Astrocyte of the cerebellum (primary cell): ENCODE results near the gene APLP1.

Source experiments
- DNase-seq: peaks from one replicate; pipeline ENCODE4 v3.0.0-alpha.2; 2011; ENCODE audit warnings: low read depth
- H3K4me3 ChIP-seq: 2 replicates; pipeline ENCODE4 v1.5.1; 2011; ENCODE audit warnings: mild to moderate bottlenecking, low read depth, low read length, moderate library complexity
- CTCF ChIP-seq: IDR thresholded peaks from 2 replicates; pipeline ENCODE4 v1.5.1; 2012; ENCODE audit warnings: low read length, low read depth, moderate library complexity, mild to moderate bottlenecking; ENCODE audit errors: missing control alignments
- in situ Hi-C: cut with HindIII; loops from 2 replicates; pipeline ENCODE4 v1.10.0; 2017; ENCODE audit warnings: low sequenced_read_pairs

APLP1 gene

DNA sequence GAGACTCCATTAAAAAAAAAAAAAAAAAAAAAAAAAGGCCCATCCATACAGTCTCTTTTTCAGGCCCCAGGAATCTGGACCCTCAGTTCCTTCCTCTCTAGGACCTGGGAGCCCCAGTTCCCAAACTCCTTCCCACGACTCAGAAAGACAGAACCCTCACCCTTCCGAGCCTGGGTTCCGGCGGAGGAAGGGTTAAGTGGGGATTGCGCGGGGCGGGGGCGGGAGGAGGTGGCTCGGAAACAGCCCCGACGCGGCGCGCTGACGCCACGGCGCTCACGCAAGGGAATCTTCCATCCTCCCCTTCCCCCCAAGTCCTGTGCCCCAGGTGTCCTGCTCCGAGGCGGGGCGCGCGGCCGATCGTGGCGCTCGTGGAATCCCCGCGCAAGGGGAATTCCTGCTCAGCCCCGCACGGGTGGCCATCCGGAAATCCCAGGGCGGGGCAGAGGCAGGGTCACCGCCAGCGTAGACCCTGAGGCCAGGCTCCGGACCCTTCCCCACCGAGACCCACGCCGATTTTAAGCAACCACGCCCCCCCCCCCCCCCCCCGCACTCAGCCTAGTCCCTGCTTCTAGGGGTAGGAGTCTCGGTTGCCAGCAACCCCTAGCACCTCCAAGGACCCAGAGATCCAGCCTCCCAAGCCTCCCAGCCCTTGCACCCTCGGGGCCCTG lies 31.3 kb downstream of the APLP1 start:
- peak overlapping the region; percentile 72 for H3K4me3 ChIP-seq
- in situ Hi-C loops = loop anchor here (5.0 kb wide), 1 partner anchor 47 kb away; the partner anchor contains the start of gene NPHS1
- no peak for TF ChIP-seq CTCF
- peak; percentile 33 for DNase-seq

DNA sequence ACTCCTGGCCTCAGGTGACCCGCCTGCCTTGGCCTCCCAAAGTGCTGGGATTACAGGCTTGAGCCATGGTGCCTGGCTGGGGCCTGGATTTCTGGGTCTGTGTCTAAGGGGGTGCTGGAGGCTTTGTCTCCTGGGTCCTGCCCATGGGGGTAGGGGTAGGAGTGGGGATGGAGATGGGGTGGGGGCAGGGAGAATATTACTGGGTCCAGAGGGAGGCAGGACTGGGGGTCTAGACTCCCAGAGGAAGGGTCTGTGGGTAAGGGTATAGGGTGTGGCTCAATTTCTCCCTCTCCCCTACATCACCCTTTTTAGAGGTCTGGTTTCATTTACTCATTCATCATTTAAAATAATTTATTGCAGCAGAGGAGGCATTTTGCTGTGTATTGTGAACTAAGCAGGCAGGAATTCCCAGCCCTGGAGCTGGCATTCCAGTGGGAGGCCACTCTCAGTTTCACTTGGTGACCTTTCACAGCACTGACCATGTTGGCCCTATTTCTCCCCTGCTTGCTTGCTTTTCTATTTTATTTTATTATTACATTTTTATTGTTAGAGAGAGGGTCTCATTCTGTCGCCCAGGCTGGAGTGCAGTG lies 32.8 kb downstream of the APLP1 start:
- peak overlapping the region; percentile 72 for H3K4me3 ChIP-seq
- in situ Hi-C loops = loop anchor here (5.0 kb wide), 1 partner anchor 49 kb away; the partner anchor contains the start of gene NPHS1
- no peak for DNase-seq
- no peak for TF ChIP-seq CTCF

DNA sequence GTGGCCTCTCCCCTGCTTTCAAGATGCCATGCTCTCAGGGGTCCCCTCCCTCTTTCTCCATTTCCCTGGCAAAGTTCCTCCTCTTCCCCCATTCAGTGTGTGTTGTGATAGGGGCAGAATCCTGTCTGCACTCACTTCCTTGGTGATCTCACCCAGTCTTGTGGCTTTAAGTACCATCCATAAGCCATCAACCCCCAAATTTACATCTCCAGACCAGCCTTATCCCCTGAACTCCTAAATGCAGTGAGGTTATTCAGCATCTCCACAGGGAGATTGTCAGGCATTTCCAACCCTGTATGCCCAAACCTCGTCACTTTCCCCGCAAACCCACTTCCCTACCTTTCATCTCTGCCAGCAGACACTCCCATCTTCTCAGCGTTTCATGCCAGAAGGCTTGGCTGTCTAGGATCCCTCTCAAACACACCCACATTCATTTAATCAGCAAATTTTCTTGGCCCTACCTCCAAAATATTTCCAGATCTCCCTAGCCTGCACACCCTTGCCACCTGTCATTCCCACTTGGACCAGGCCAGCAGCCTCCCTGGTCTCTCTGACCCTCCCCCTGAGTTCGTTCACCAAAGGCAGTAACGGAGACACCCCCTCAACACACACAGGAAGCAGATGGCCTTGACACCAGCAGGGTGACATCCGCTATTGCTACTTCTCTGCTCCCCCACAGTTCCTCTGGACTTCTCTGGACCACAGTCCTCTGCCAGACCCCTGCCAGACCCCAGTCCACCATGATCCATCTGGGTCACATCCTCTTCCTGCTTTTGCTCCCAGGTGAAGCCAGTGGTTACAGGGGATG lies 33.7 kb downstream of the APLP1 start, which contains the start of gene HCST:
Gene HCST, plus strand, starts transcription at position 676 of the 808 bp plus-strand sequence. Its CDS starts 65 bp downstream, at position 741.
- H3K4me3 ChIP-seq = peak within 1 kb of the TSS; percentile 27
- DNase-seq = no peak
- no peak for TF ChIP-seq CTCF
- in situ Hi-C loops = loop anchor here (5.0 kb wide), 1 partner anchor 50 kb away; the partner anchor contains the start of gene NPHS1

GRCh38 chr19:35902870-35903475 lies 34.6 kb downstream of the APLP1 start:
- H3K4me3 ChIP-seq = peak overlapping the region; percentile 27
- no peak for TF ChIP-seq CTCF
- in situ Hi-C loops = loop anchor here (5.0 kb wide), 1 partner anchor 51 kb away; the partner anchor contains the start of gene NPHS1
- DNase-seq = no peak

DNA sequence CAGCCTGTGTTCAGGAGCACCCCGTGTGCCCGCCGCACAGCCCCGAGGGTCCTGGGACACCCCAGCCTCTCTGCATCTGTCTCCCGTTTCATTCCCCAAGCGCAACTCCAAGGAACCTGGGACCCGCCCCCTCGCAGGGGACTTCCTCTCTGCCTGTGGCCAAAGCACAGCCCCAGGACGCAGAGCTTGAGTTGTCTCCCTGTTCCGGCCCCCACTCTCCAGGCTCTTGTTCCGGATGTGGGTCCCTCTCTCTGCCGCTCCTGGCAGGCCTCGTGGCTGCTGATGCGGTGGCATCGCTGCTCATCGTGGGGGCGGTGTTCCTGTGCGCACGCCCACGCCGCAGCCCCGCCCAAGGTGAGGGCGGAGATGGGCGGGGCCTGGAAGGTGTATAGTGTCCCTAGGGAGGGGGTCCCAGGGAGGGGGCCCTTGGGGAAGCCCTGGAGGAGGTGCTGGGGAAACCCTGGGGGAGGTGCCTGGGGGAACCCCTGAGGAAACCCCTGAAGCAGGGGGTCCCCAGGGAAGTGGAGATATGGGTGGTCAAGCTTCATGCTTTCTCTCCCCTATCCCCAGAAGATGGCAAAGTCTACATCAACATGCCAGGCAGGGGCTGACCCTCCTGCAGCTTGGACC lies 35.3 kb downstream of the APLP1 start:
- DNase-seq = no peak
- no peak for TF ChIP-seq CTCF
- peak overlapping the region; percentile 27 for H3K4me3 ChIP-seq
- in situ Hi-C loops = loop anchor here (5.0 kb wide), 1 partner anchor 51 kb away; the partner anchor contains the start of gene NPHS1
